WTC11 (cell line): ENCODE results near the gene FEN1. TPM values are rescaled to one million over a fixed set of nuclear protein-coding genes. Genes with fewer than 3 reads are reported as not detected.

ENCODE experiments used
- ATAC-seq: fragments of 200-7000 bp; cut with Tn5 transposase; 2 replicates; pipeline ENCODE4 v1.10.0; 2021; ENCODE audit warnings: mild to moderate bottlenecking, moderate library complexity
- CTCF ChIA-PET: fragments of 300-600 bp; sonication (Branson Sonifier 250); formaldehyde crosslinking; loops from one replicate; lab custom pipeline; 2021; ENCODE audit warnings: antibody characterized with exemption; lab: Charles Lee
- POLR2A ChIA-PET: fragments of 350-600 bp; sonication (Branson Sonifier 250); formaldehyde crosslinking; loops from one replicate; lab custom pipeline; 2021; ENCODE audit warnings: antibody characterized with exemption; lab: Charles Lee
- DNase-seq: peaks from one replicate; pipeline ENCODE4 v3.0.0; 2021; ENCODE audit warnings: low spot score
- H3K27ac Mint-ChIP-seq: 2 replicates; pipeline ENCODE4 v1.8.0; 2021; ENCODE audit warnings: mixed read lengths
- H3K27me3 Mint-ChIP-seq: 2 replicates; pipeline ENCODE4 v1.8.0; 2021; ENCODE audit warnings: low read depth, mild to moderate bottlenecking, moderate library complexity, mixed read lengths
- H3K36me3 Mint-ChIP-seq: 2 replicates; pipeline ENCODE4 v1.8.0; 2021; ENCODE audit warnings: mixed read lengths
- H3K4me1 Mint-ChIP-seq: 2 replicates; pipeline ENCODE4 v1.8.0; 2022; ENCODE audit warnings: mixed read lengths
- H3K4me3 Mint-ChIP-seq: 2 replicates; pipeline ENCODE4 v1.8.0; 2021; ENCODE audit warnings: mild to moderate bottlenecking, moderate library complexity, mixed read lengths
- H3K9me3 Mint-ChIP-seq: 2 replicates; pipeline ENCODE4 v1.8.0; 2021; ENCODE audit warnings: mixed read lengths
- ATF1 ChIP-seq: sonication (generic); formaldehyde crosslinking; IDR thresholded peaks from 2 replicates; pipeline ENCODE4 v1.8.1; 2023; ENCODE audit warnings: mild to moderate bottlenecking, moderate library complexity, missing genetic modification reagents
- CBFB ChIP-seq: sonication (generic); formaldehyde crosslinking; IDR thresholded peaks from 2 replicates; pipeline ENCODE4 v1.8.1; 2022; ENCODE audit warnings: mild to moderate bottlenecking, low read depth, missing genetic modification reagents
- EMX1 ChIP-seq: fragments of 250-450 bp; sonication (Bioruptor Pico); IDR thresholded peaks from 2 replicates; pipeline ENCODE4 v1.8.0; 2021; ENCODE audit warnings: mild to moderate bottlenecking
- FOXK1 ChIP-seq: sonication (generic); formaldehyde crosslinking; IDR thresholded peaks from 2 replicates; pipeline ENCODE4 v1.8.0; 2022; ENCODE audit warnings: mild to moderate bottlenecking, moderate library complexity, missing genetic modification reagents
- MXD4 ChIP-seq: fragments of 250-450 bp; sonication (Bioruptor Pico); IDR thresholded peaks from 2 replicates; pipeline ENCODE4 v1.8.0; 2021; ENCODE audit warnings: mild to moderate bottlenecking, moderate library complexity, borderline replicate concordance
- NFYB ChIP-seq: sonication (generic); formaldehyde crosslinking; conservative IDR thresholded peaks from 2 replicates; pipeline ENCODE4 v1.8.0; 2022; ENCODE audit warnings: low read depth, missing genetic modification reagents
- NR3C1 ChIP-seq: sonication (generic); formaldehyde crosslinking; conservative IDR thresholded peaks from 2 replicates; pipeline ENCODE4 v1.8.1; 2023; ENCODE audit warnings: low read depth, mild to moderate bottlenecking, missing genetic modification reagents
- OVOL2 ChIP-seq: fragments of 250-450 bp; sonication (Bioruptor Pico); IDR thresholded peaks from 2 replicates; pipeline ENCODE4 v1.9.0; 2021; ENCODE audit warnings: mild to moderate bottlenecking, borderline replicate concordance
- TEAD4 ChIP-seq: sonication (generic); formaldehyde crosslinking; IDR thresholded peaks from 2 replicates; pipeline ENCODE4 v1.8.0; 2022; ENCODE audit warnings: mild to moderate bottlenecking, missing genetic modification reagents
- ZBTB21 ChIP-seq: sonication (generic); formaldehyde crosslinking; IDR thresholded peaks from 2 replicates; pipeline ENCODE4 v1.8.1; 2023; ENCODE audit warnings: mild to moderate bottlenecking, missing genetic modification reagents, borderline replicate concordance
- ZNF317 ChIP-seq: sonication (generic); formaldehyde crosslinking; IDR thresholded peaks from 2 replicates; pipeline ENCODE4 v1.8.1; 2023; ENCODE audit warnings: low read depth, mild to moderate bottlenecking, moderate library complexity, missing genetic modification reagents, borderline replicate concordance
- ZNF671 ChIP-seq: fragments of 250-450 bp; sonication (Bioruptor Pico); IDR thresholded peaks from 2 replicates; pipeline ENCODE4 v1.8.0; 2021; ENCODE audit warnings: mild to moderate bottlenecking
- total RNA-seq: library from RNA; stranded (reverse); gene quantifications from 3 replicates; pipeline ENCODE4 v1.2.3, GENCODE V29; 2021
- TF ChIP-seq, protein P1 (sequence below): sonication (generic); formaldehyde crosslinking; IDR thresholded peaks from 2 replicates; pipeline ENCODE4 v1.8.0; 2023; ENCODE audit warnings: mild to moderate bottlenecking, missing genetic modification reagents
- TF ChIP-seq, protein P2 (sequence below): sonication (generic); formaldehyde crosslinking; IDR thresholded peaks from 2 replicates; pipeline ENCODE4 v1.8.0; 2022; ENCODE audit warnings: mild to moderate bottlenecking, missing genetic modification reagents
- TF ChIP-seq, protein P3 (sequence below): sonication (generic); formaldehyde crosslinking; IDR thresholded peaks from 2 replicates; pipeline ENCODE4 v1.8.1; 2023; ENCODE audit warnings: mild to moderate bottlenecking, missing genetic modification reagents
- TF ChIP-seq, protein P4 (sequence below): sonication (generic); formaldehyde crosslinking; IDR thresholded peaks from 2 replicates; pipeline ENCODE4 v1.8.1; 2022; ENCODE audit warnings: low read depth, mild to moderate bottlenecking, moderate library complexity, missing genetic modification reagents, borderline replicate concordance
- TF ChIP-seq, protein P5 (sequence below): fragments of 250-450 bp; sonication (Bioruptor Pico); IDR thresholded peaks from 2 replicates; pipeline ENCODE4 v1.9.0; 2021; ENCODE audit warnings: mild to moderate bottlenecking
- TF ChIP-seq, protein P6 (sequence below): sonication (generic); formaldehyde crosslinking; IDR thresholded peaks from 2 replicates; pipeline ENCODE4 v1.8.1; 2023; ENCODE audit warnings: mild to moderate bottlenecking, missing genetic modification reagents, borderline replicate concordance
- TF ChIP-seq, protein P7 (sequence below): sonication (generic); formaldehyde crosslinking; IDR thresholded peaks from 2 replicates; pipeline ENCODE4 v1.8.1; 2022; ENCODE audit warnings: mild to moderate bottlenecking, moderate library complexity, missing genetic modification reagents
- TF ChIP-seq, protein P8 (sequence below): sonication (generic); formaldehyde crosslinking; IDR thresholded peaks from 2 replicates; pipeline ENCODE4 v1.8.1; 2023; ENCODE audit warnings: mild to moderate bottlenecking, missing genetic modification reagents, moderate library complexity

The FEN1 gene
- total RNA-seq, 1 experiment from 2014 or later = 96.3 TPM

DNA sequence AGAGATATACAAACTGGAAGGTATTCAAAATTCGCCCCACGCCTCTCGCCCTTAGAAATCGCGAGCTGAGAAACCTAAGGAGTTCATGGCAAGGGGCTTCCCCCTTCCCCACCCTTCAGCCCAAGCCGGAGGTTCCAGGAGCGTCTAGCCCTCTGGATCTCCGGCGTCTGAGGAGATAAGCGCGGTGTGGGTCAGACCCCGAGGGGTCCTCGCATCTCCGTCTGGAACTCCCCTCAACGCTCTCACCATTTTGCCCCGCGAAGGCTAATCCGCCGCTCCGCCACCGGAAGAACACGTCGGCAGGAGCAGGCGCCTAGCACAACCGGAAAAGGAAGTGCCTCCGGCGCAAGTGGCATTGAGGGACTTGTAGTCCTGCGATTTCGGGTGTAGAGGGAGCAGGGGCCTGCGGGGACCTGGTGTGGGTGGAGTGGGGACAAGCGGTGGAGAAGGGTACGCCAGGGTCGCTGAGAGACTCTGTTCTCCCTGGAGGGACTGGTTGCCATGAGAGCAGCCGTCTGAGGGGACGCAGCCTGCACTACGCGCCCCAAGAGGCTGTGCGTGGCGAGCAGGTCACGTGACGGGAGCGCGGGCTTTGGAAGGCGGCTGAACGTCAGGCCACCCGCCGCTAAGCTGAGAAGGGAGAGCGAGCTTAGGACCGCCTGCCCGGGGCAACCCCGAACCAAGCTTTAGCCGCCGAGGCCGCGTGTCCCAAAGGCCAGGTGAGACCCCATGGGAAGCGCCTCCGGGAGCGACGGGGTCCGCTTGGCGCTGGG, at the start of gene FEN1, which contains the start of gene TMEM258 (continued):
- TF ChIP-seq, protein P1, sequence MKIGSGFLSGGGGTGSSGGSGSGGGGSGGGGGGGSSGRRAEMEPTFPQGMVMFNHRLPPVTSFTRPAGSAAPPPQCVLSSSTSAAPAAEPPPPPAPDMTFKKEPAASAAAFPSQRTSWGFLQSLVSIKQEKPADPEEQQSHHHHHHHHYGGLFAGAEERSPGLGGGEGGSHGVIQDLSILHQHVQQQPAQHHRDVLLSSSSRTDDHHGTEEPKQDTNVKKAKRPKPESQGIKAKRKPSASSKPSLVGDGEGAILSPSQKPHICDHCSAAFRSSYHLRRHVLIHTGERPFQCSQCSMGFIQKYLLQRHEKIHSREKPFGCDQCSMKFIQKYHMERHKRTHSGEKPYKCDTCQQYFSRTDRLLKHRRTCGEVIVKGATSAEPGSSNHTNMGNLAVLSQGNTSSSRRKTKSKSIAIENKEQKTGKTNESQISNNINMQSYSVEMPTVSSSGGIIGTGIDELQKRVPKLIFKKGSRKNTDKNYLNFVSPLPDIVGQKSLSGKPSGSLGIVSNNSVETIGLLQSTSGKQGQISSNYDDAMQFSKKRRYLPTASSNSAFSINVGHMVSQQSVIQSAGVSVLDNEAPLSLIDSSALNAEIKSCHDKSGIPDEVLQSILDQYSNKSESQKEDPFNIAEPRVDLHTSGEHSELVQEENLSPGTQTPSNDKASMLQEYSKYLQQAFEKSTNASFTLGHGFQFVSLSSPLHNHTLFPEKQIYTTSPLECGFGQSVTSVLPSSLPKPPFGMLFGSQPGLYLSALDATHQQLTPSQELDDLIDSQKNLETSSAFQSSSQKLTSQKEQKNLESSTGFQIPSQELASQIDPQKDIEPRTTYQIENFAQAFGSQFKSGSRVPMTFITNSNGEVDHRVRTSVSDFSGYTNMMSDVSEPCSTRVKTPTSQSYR = no peak
- TF ChIP-seq, protein P2, sequence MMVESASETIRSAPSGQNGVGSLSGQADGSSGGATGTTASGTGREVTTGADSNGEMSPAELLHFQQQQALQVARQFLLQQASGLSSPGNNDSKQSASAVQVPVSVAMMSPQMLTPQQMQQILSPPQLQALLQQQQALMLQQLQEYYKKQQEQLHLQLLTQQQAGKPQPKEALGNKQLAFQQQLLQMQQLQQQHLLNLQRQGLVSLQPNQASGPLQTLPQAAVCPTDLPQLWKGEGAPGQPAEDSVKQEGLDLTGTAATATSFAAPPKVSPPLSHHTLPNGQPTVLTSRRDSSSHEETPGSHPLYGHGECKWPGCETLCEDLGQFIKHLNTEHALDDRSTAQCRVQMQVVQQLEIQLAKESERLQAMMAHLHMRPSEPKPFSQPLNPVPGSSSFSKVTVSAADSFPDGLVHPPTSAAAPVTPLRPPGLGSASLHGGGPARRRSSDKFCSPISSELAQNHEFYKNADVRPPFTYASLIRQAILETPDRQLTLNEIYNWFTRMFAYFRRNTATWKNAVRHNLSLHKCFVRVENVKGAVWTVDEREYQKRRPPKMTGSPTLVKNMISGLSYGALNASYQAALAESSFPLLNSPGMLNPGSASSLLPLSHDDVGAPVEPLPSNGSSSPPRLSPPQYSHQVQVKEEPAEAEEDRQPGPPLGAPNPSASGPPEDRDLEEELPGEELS (CRISPR knock-in tag) = no peak; the same call in 1 of the 2 replicates
- TF ChIP-seq MXD4 = no peak
- no peak for TF ChIP-seq NFYB
- no peak for TF ChIP-seq ZNF671
- TF ChIP-seq, protein P3, sequence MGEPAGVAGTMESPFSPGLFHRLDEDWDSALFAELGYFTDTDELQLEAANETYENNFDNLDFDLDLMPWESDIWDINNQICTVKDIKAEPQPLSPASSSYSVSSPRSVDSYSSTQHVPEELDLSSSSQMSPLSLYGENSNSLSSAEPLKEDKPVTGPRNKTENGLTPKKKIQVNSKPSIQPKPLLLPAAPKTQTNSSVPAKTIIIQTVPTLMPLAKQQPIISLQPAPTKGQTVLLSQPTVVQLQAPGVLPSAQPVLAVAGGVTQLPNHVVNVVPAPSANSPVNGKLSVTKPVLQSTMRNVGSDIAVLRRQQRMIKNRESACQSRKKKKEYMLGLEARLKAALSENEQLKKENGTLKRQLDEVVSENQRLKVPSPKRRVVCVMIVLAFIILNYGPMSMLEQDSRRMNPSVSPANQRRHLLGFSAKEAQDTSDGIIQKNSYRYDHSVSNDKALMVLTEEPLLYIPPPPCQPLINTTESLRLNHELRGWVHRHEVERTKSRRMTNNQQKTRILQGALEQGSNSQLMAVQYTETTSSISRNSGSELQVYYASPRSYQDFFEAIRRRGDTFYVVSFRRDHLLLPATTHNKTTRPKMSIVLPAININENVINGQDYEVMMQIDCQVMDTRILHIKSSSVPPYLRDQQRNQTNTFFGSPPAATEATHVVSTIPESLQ (CRISPR knock-in tag) = no peak
- TF ChIP-seq, protein P4, sequence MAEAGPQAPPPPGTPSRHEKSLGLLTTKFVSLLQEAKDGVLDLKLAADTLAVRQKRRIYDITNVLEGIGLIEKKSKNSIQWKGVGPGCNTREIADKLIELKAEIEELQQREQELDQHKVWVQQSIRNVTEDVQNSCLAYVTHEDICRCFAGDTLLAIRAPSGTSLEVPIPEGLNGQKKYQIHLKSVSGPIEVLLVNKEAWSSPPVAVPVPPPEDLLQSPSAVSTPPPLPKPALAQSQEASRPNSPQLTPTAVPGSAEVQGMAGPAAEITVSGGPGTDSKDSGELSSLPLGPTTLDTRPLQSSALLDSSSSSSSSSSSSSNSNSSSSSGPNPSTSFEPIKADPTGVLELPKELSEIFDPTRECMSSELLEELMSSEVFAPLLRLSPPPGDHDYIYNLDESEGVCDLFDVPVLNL (CRISPR knock-in tag) = peak; percentile 97
- TF ChIP-seq ATF1 (CRISPR knock-in tag) = no peak
- no peak for TF ChIP-seq EMX1
- no peak for TF ChIP-seq NR3C1 (CRISPR knock-in tag)
- no peak for TF ChIP-seq ZNF317
- no peak for TF ChIP-seq TEAD4 (CRISPR knock-in tag)
- TF ChIP-seq, protein P5, sequence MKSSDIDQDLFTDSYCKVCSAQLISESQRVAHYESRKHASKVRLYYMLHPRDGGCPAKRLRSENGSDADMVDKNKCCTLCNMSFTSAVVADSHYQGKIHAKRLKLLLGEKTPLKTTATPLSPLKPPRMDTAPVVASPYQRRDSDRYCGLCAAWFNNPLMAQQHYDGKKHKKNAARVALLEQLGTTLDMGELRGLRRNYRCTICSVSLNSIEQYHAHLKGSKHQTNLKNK = no peak
- peak; percentile 68 for TF ChIP-seq FOXK1 (CRISPR knock-in tag)
- TF ChIP-seq OVOL2 (CRISPR knock-in tag) = no peak
- no peak for TF ChIP-seq ZBTB21 (CRISPR knock-in tag)

DNA sequence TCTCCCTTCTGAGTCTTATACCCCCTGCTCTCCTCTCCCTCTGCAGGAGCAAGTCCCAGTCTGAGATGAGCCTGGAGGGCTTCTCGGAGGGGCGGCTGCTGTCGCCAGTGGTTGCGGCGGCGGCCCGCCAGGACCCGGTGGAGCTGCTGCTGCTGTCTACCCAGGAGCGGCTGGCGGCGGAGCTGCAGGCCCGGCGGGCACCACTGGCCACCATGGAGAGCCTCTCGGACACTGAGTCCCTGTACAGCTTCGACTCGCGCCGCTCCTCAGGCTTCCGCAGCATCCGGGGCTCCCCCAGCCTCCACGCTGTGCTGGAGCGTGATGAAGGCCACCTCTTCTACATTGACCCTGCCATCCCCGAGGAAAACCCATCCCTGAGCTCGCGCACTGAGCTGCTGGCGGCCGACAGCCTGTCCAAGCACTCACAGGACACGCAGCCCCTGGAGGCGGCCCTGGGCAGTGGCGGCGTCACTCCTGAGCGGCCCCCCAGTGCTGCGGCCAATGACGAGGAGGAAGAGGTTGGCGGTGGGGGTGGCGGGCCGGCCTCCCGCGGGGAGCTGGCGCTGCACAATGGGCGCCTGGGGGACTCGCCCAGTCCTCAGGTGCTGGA, 49.1 kb upstream of the FEN1 start:
- no peak for DNase-seq
- no peak for ATAC-seq
- Mint-ChIP-seq H3K27ac (no peak overlapping the region), H3K4me3 (no peak overlapping the region), H3K9me3 (no peaks in the 10 kb centered on the region), H3K36me3 (0 out of 2 replicates have a peak, but pooled peaks cover 4% of the 10 kb centered on the region), H3K27me3 (no peaks in the 10 kb centered on the region), H3K4me1 (no peaks in the 10 kb centered on the region)
- no peak for TF ChIP-seq CBFB (CRISPR knock-in tag)
- TF ChIP-seq, protein P6, sequence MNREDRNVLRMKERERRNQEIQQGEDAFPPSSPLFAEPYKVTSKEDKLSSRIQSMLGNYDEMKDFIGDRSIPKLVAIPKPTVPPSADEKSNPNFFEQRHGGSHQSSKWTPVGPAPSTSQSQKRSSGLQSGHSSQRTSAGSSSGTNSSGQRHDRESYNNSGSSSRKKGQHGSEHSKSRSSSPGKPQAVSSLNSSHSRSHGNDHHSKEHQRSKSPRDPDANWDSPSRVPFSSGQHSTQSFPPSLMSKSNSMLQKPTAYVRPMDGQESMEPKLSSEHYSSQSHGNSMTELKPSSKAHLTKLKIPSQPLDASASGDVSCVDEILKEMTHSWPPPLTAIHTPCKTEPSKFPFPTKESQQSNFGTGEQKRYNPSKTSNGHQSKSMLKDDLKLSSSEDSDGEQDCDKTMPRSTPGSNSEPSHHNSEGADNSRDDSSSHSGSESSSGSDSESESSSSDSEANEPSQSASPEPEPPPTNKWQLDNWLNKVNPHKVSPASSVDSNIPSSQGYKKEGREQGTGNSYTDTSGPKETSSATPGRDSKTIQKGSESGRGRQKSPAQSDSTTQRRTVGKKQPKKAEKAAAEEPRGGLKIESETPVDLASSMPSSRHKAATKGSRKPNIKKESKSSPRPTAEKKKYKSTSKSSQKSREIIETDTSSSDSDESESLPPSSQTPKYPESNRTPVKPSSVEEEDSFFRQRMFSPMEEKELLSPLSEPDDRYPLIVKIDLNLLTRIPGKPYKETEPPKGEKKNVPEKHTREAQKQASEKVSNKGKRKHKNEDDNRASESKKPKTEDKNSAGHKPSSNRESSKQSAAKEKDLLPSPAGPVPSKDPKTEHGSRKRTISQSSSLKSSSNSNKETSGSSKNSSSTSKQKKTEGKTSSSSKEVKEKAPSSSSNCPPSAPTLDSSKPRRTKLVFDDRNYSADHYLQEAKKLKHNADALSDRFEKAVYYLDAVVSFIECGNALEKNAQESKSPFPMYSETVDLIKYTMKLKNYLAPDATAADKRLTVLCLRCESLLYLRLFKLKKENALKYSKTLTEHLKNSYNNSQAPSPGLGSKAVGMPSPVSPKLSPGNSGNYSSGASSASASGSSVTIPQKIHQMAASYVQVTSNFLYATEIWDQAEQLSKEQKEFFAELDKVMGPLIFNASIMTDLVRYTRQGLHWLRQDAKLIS (CRISPR knock-in tag) = no peak
- TF ChIP-seq, protein P7, sequence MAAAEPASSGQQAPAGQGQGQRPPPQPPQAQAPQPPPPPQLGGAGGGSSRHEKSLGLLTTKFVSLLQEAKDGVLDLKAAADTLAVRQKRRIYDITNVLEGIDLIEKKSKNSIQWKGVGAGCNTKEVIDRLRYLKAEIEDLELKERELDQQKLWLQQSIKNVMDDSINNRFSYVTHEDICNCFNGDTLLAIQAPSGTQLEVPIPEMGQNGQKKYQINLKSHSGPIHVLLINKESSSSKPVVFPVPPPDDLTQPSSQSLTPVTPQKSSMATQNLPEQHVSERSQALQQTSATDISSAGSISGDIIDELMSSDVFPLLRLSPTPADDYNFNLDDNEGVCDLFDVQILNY (CRISPR knock-in tag) = no peak
- TF ChIP-seq, protein P8, sequence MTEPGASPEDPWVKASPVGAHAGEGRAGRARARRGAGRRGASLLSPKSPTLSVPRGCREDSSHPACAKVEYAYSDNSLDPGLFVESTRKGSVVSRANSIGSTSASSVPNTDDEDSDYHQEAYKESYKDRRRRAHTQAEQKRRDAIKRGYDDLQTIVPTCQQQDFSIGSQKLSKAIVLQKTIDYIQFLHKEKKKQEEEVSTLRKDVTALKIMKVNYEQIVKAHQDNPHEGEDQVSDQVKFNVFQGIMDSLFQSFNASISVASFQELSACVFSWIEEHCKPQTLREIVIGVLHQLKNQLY (CRISPR knock-in tag) = no peak
- no peak for TF ChIP-seq EMX1
- CTCF ChIA-PET = interaction anchor here (0.6 to 2.8 kb wide), 13 partner anchors 10 to 85 kb away, joined by 3 to 21 read pairs (median 5); partner anchors contain the start of gene MYRF
- POLR2A ChIA-PET = interaction anchor here (0.7 kb wide), 1 partner anchor 69 kb away, joined by 3 read pairs; no protein-coding TSS in a partner anchor
